NCI-H1105 treated with DMSO at 0.1 percent for 48 hours (cell line): ENCODE results near the gene KNDC1.
"Not testable (repeated sequence)": the region's sequence is repeated elsewhere in the genome, so short reads cannot be mapped to it uniquely, and the experiment has no call there.

Experiments
- DNase-seq: peaks from one replicate; lab custom pipeline; 2025; lab: John Stamatoyannopoulos, UW

The KNDC1 gene

GRCh38 chr10:133162178-133162909, 2.3 kb downstream of the KNDC1 start:
- DNase-seq: no peak

- no peak for DNase-seq
These were observed 3.2 kb downstream of the KNDC1 start for GRCh38 chr10:133162910-133163856.

GRCh38 chr10:133163889-133164815, 4.1 kb downstream of the KNDC1 start:
- no peak for DNase-seq

- no peak for DNase-seq
These were observed 5.0 kb downstream of the KNDC1 start for GRCh38 chr10:133164816-133165555.

GRCh38 chr10:133165556-133166503, 5.8 kb downstream of the KNDC1 start:
- DNase-seq: no peak

GRCh38 chr10:133166504-133166827, 6.4 kb downstream of the KNDC1 start:
- DNase-seq: no peak

- no peak for DNase-seq
These were observed 7.0 kb downstream of the KNDC1 start for GRCh38 chr10:133166828-133167692.

GRCh38 chr10:133167693-133168616, 7.9 kb downstream of the KNDC1 start:
- DNase-seq: no peak

- no peak for DNase-seq
These were observed 8.6 kb downstream of the KNDC1 start for GRCh38 chr10:133168617-133169031.

- DNase-seq: no peak
These were observed 9.3 kb downstream of the KNDC1 start for GRCh38 chr10:133169173-133169947.

- no peak for DNase-seq
These were observed 10.1 kb downstream of the KNDC1 start for GRCh38 chr10:133170092-133170491.

- DNase-seq: no peak
These were observed 14.0 kb downstream of the KNDC1 start for GRCh38 chr10:133173860-133174640.

- no peak for DNase-seq
These were observed 14.8 kb downstream of the KNDC1 start for GRCh38 chr10:133174689-133175263.

GRCh38 chr10:133175624-133176023, 15.6 kb downstream of the KNDC1 start:
- not testable (repeated sequence) for DNase-seq

- no peak for DNase-seq
These were observed 16.5 kb downstream of the KNDC1 start for GRCh38 chr10:133176546-133176945.
